Activated CD4-positive, alpha-beta T cell treated with anti-CD3 and anti-CD28 coated beads for 1 hour (primary cell): ENCODE results near the gene HLCS.
A peak's percentile ranks its signal among the peaks of the same experiment; 100 is the strongest.
"Not testable (repeated sequence)": the region's sequence is repeated elsewhere in the genome, so short reads cannot be mapped to it uniquely, and the experiment has no call there.

Experiments used
- DNase-seq: peaks from one replicate; pipeline ENCODE4 v3.0.0-alpha.2; 2020

The HLCS gene

DNA sequence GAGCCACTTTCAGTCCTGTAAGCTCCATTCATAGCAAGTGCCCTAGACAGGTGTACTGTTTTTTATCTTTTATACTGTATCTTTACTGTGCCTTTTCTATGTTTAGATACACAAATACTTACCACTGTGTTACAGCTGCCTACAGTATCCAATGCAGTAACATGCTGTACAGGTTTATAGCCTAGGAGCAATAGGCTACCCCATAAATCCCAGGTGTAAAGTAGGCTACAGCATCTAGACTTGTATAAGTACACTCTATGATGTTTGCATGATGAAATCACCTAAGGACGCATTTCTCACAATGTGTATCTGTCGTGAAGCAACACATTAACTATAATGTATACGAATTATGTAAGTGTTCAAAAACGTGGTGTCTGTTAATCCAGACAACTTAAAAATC, 10.7 kb downstream of the HLCS start:
- no peak for DNase-seq

DNA sequence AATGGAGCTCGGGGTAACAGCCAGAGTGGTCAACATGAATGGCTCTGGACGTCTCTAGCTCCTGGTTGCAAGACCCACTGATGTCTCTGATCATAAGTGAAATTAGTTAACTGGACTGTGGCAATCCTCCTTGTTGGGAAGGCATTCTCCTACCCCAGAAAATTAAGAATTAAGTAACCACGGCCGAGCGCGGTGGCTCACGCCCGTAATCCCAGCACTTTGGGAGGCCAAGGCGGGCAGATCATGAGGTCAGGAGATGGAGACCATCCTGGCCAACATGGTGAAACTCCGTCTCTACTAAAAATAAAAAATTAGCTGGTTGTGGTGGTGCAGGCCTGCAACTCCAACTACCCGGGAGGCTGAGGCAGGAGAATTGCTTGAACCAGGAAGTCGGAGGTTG, 14.1 kb downstream of the HLCS start:
- DNase-seq = not testable (repeated sequence)

DNA sequence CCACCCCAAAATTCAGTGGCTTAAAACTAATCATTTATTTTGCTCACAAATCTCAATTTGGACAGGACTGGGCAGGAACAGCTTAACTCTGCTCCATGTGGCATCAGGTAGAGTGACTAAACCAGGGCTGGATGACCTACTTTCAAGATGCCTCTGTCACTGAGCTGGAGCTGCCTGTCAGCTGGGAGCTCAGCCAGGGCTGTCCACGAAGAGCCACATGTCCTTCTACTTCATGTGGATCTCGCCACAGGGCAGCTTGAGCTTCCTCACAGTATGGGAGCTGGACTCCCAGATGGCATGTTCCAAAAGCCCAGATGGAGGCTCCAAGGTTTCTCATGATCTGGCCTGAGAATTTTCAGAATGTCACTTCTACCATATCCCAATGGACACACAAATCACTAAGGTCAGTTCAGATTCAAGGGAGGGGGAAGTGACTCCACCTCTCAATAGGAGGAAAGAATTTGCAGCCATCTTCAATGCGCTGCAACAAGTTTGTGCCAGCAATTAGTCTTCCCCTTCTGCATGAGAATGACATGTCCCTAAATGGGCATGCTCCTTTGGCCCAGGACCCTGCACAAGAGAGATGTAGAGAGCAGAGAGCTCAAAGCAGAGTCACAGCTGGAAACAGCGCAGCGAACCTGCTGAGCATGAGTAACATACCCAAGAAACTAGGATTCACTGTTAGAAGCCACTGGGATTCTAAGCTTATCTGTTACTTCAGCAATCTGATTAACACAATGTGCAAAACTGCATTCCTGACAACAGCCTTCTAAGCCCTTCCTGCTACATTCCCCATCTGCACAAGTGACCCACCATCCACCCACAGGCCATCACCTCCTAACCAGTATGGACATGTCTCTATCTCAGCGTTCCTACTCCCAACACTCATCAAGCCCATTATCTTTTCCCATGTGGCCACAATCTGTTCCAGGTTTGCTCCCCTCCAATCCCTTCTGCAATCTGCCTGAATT, 17.0 kb downstream of the HLCS start:
- DNase-seq = no peak

DNA sequence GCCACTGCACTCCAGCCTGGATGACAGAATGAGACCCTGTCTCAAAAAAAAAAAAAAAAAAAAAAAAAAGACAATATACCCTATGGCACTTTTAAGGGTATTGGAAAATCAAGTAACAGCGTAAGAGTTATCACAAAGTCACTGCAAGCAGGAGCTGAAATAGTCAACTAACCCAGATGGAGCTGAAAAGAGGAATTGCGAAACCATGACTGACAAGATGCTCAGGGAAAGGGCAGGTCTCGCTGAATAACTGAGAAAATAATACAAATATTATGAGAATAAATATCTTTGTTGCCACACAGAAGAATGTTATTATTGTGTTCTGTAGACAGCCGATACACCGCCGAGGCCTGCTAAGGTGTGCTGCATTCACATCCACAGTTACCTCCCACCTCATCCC, 17.8 kb downstream of the HLCS start:
- no peak for DNase-seq

DNA sequence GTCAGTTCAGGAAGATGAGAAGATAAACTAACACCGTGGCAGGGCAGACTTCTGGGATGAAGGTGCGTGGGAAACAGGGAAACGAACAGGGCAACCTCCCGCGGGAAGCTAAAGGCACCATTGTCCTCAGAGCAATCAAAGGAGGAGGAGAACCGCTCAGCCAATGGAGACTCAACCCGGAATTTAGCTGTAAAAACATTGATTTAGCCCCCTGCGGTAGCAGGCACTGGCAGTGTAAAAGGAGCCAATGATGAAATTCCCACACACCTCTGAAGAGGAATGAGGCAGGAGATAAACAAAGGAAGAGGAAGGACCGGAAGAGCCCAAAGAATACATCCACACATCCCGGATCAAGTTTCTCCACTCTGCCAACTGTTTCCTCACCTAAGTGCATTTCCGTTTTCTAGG, 19.5 kb downstream of the HLCS start:
- DNase-seq = no peak

DNA sequence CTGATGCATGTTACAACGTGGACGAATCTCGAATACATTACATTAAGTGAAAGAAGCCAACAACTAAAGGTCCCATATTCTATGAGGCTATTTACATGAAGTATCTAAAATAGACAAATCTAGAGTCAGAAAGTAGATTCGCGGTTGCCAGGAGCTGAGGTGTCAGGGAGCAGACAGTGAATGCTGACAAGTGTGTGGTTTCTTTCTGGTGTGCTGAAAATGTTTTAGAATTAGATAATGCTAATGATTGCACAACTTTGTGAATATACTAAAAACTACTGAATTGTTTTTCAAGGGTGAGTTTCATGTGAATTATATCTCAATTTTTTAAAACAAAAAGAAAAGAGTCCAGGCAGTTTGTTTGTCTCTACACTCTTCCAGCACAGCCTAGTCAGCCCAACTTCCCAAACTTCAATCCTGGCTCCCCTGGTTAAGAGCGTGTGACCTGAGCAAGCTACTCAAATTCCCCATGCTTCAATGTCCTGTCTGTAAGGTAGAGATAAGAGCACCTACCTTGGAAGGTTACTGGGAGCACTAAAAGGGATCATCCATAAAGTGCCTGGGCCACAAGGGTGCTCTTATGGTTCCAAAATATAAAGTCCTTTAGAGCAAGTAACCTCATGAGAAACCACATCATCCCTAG, 20.9 kb downstream of the HLCS start:
- DNase-seq = no peak

DNA sequence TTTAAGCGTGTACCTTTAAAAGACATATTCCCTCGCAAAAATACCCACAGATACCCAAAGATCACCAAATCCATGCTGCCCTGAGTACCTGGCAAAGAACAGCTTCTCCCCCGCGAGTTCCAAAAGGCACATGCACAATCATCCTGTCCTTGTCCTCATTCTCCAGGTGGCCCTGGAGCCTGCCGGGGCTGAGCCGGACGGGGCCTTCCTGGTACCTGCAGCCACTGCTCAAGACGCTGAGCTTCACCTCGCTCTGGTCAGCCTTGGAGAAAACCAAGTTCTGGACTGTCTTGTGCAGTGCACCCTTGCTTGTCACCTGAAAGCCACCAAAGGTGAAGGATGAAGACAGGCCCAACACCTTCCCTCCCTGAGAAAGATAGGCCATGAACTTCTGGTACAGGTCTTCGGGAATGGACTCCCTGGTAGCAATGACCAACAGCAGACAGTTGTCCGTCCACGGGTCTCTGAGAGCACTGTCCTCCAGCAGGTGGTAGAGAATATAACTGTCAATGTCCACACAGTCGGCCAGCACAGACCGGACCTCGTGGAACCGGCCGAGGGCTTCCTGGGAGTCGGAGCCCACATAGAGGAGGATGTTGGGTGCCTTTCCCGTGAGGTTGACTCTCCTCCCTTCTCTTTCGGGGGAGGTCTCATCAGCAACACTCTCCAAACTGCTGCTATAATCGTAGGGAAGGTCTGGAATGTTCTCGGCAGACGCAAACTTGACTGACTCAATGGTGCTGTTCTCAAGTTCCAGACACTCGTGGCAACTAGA, 29.9 kb downstream of the HLCS start:
- DNase-seq = no peak

DNA sequence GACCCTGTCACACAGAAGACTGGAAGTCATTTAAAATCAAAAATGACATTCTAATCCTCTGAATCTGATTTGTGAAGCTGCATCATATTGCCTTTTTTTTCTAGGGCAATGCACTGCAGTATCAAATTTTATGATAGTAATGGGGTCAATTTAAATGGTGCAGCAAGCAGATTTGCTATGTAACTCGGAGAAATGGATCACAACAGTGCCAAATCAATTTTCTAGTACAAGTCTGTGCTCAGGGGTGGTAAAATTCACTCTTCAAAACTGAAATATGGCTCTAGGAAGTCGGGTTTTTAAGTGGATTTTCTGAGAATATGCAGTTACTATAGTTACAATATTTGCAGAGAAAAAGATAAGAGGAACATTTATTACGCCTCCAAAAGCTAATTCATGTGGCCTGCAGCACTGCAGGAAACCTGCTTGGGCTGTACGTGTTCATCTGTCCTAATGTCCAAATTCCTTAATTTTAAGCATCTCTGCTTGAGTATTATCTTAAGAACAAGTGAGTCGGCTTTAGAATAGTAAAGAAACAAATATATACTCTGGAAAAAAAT, 31.5 kb downstream of the HLCS start:
- no peak for DNase-seq

DNA sequence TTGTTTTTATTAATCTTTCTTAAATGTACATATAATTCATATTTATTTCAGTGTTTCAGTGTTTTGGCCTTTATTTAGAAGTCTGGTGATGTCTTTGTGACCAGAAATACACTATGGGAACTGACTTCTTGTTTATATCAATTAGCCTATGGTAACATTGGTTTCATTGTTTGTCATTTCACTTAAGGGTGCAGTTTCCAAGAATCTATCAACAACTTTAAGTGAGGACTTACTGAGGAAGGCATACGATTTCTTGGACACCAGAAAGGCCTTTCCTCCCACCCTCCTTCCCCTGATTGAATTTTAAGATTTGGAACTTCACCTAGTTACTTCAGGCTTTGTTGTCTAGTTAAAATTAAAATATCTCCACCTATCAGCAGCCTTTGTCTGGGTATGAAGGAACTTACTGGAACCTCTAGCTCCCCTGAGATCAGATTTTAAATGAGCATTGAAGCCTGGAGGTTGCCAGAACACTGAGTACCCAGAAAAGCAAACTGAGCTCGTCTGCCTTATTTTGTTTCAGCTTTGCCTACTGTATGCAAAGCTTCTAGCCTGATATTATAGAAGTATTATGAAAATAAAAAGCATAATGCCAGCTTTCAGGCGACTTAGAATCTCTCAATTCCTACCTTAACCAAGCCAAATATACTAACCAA, 34.2 kb downstream of the HLCS start:
- DNase-seq = no peak

DNA sequence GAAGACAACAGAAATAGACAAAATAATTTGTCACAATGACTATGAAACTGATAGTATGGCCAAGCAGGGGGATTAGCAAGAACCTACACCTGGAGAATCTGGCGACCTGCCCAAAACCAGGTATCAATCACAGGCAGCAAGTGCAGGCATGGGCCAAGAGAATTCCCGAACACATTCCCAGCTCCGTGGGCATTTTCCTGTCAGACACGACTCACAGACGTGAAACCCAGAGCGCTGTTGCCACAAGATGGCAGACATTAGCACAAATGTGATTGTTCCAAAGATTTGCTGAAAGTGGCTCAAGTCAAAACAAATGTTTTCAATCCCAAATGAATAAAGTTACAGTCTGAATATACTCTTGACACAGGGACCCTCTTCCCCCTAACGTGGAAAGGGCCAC, 36.8 kb downstream of the HLCS start:
- DNase-seq = no peak

DNA sequence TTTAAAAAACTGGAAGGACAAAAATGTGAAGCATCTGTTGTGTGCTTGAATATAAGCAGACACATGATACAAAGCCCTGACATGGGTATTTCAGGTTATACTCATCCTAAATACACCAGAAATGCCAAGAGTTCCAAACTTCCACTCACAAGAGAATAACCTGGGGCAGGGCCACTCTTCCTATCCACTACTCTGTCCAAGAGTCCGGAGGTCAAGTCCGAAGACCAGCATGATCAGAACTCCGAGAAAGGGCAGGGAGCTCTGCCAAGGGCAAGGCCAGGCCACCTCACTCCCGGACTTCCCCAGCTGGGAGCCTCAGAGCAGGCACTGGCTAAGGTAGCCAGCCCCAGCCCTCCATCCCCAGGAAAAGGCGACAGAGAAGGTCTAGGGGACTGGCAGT, 37.5 kb downstream of the HLCS start:
- no peak for DNase-seq

DNA sequence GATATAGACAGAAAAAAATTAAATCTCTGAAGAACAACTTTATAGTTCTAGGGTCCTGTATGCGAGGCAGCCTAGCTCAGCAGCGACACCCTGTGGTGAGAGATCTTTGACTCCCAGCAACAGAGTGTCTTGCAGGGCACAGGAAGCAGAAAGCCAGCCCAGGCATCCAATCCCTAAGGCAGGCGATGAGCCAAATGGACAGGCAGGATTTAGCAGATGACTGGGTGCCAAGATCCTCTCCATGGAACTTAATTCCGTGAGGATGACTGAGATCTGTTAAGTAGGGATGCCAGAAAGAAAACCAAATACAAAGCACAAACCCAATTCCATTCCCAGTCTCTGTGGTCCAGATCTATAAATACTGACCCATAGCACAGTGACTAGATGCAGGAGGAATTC, 38.8 kb downstream of the HLCS start:
- peak; percentile 50 for DNase-seq

DNA sequence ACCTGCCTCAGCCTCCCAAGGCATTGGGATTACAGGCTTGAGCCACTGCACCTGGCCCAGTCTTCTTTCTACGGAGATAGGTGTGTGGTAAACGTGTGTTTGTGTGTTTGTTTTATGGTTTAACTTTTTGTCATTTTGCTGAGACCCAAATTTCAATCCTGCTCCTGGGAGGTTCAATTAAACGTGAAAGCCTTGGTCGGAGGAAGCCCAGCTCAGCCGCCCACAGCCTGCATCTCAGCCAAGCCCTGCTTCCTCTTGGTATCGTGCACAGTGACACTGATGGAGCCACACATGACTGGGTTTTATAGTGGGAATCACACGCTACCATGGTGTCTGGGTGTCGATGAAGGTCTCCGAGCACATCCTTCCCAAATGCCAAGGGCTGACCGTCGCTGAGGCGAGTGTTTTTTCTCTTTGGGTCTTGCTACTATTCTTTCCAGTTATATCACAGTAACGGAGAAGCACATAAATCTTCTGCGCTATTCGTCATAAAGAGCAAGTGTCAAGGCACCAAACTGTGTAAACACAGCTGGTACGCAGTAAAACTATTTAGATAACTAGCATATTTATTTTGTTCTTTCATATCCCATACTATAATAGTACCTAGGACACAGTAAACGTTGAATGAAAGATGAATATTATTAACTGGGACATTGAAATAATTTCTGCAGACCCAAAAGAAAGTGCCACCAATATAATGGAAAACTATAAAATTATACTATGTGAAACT, 39.3 kb downstream of the HLCS start:
- no peak for DNase-seq

DNA sequence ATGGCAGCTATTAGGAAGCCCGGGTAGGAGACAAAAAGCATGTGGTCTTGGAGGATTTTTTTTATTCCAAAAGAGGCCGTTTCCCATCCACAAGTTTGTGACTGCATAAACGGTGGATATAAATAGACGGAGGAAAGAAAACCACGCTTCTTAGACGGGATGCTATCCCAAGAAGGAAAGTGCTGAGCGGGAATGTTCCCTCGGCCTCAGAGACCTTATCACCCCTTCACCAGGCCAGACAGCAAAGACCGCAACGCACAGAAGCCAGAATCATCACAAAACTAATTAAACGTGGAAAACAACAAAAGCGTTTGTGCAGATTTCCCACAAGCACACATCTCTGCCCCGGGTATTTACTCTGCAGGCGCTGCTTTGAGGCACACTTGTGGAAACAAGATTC, 43.2 kb downstream of the HLCS start:
- no peak for DNase-seq

DNA sequence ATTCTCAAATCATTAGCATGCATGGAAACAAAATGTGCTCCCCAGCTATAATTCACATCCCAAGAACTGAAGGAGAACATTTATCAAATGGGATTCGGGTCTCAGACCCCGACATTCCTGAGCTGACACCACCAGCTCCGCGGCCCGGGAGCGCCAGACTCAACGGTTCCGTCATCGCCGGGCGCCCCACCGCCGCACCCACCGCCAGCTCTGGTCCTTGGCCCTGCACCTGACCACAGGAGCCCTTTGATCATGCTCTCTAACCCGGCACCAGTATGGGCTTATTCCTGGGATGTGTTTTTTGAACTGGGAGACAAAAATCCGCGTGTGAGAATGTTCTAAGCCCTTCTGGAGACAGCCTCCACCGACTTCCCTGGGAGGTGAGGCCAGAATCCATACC, 43.6 kb downstream of the HLCS start:
- DNase-seq = no peak

DNA sequence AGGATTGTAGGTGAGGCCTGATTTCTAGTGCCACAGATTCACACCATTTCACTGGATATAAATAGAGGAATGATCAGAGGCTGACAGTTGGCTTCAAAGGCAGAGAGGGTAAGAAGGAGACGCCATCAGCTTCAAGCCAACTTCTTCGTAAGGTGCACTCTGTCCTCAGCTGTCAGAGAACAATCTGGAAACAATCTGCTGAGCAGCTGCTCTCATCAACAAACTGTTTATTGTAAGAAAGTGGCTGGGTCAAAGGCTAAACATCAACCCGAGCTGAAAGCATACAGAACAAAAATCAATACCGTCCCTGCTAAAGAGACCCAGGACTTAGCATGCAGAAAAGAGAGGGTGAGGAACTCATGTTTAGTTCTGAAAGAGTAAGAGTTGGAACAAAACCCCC, 48.2 kb downstream of the HLCS start:
- no peak for DNase-seq

DNA sequence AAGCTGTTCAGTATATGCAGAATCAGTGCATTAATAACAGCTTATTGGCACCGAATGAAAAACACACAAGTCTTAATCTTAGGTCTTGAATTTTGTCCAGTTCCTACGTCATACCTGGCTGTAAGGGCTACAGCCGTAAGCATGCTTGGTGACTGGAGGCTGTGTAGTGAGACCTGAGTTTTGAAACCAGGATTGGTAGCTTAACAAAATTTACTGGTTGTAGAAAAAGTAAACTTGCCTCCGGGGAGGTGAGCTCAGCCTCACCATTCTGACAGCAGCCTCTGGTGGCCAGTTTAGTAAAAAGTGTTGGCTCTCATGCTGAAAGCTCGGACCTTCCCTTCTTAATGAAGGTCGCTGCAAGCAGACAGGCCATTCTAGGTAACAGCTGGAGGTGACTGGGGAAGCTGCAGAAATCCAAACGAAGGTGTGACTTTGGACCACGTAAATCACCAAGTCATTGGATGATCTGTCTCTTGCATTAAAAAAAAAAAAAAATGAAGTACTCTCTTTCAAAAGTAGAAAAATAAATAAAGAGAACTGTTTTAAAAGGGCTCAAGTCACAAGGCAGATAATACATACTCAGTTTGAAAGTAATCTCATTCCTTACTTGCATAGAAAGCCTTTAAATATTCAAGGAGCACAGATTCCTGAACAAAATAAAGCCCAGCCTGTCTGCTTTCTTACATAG, 48.9 kb downstream of the HLCS start:
- no peak for DNase-seq

DNA sequence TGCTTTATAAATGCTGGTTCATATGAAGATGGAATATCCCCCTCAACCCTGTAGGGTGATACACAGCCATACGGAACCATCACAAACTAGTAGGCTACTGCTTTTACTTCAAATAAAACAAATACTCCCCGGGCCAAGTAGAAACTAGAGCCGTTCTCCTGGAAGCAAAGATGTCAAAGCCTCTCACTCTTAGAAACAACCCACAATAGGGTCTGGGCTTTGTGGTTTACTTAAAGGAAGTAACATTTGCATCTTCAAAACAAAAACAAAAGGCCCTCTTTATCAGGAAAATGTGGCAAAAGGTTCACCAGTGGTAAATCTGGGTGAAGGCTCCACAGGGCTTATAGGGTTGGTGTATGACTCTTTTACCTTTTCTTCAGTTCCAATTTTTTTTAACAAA, 49.8 kb downstream of the HLCS start:
- DNase-seq = no peak

DNA sequence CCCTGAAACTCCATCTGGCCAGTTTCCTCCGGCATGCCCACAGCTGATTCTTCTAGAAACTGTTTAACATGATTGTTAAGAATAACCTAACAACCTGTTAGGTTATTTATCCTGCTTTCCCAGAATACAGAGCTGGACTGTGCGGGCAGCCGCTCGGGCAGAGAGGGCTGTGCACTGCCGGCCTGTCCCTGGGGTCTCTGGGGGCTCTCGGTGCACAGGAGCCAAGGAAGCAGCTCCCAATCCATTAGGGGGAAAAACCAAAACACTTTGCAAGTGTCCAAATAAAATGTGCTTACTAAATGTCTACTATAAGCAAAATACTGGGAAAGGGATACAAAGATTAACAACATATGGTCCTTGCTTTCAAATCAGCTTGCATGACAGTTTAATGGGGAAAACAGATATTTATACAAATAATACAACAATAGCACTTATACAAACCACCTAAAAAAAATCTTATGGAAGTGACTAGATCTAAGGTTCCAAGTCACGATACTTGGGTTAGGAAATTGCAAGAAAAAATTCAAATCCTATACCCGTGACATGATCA, 50.7 kb downstream of the HLCS start:
- DNase-seq = no peak

DNA sequence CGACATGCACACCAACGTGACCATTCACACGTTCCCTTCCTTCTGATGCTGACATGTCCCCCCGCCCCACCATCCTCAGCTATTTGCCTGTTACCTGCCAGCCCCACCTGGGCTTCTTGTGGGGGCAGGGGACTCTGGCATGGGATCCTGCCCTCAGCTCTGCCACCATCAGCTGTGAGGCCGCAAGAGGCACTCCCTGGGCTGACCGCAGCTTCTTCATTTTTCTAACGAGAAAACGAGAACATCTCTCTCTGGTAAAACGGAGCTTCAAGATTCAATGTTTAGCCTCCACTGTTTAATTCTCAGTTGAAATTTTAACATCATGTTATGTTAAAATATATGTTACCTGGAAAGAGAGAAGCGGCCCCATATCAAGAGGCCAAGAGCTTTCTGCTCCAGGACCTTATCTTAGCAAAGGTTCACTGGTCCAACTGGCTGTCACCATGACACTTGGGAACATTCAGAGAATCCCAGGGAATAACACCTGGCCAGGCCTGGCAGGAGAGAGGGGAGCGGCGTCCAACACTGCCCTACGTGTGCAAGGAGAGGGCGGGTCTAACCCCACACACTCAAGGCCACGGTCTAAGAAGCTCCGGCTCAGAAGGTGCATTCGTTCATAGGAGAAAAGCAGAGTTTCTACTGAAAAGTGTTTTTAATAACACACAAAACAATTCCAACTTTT, 51.3 kb downstream of the HLCS start:
- DNase-seq = no peak
